GM12801 (cell line): ENCODE results near the gene FARSA.

Experiments used
- CTCF ChIP-seq: IDR thresholded peaks from one replicate; pipeline ENCODE4 v1.5.1; 2011; ENCODE audit warnings: control low read depth; ENCODE audit not compliant: insufficient read length; ENCODE audit errors: extremely low read depth

FARSA gene

GRCh38 chr19:12949363-12950283 lies 16.1 kb upstream of the FARSA start:
- no peak for TF ChIP-seq CTCF

DNA sequence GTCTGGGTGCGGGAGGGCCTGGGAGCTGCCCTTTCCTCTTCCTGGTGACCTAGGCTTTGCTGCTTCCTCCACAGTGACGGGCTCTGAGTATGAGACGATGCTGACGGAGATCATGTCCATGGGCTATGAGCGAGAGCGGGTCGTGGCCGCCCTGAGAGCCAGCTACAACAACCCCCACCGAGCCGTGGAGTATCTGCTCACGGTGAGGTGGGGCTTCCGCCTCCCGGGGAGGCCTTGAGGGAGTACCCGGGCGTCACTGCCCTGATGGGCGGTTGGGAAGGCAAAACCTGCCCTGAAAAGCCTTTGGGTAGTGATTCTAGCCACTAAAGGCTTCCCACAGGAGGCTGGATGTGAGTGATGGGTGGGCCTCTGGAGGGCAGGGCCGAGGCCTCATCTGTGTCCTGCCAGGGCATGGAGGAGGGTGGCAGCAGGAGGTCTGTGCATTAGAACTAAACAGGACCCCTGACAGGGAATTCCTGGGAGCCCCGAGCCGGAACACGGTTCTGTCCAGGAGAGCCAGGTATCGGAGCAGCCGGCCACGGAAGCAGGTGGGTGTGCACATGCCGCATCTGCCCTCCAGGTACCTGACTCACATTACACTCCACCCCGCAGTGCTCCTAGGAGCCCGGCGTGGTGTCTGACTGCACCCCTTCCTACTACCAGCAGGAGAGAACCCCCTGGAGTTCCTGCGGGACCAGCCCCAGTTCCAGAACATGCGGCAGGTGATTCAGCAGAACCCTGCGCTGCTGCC lies 15.3 kb upstream of the FARSA start:
- TF ChIP-seq CTCF: no peak

GRCh38 chr19:12947702-12948611 lies 14.4 kb upstream of the FARSA start:
- TF ChIP-seq CTCF: no peak

GRCh38 chr19:12946731-12947496 lies 13.4 kb upstream of the FARSA start:
- no peak for TF ChIP-seq CTCF

DNA sequence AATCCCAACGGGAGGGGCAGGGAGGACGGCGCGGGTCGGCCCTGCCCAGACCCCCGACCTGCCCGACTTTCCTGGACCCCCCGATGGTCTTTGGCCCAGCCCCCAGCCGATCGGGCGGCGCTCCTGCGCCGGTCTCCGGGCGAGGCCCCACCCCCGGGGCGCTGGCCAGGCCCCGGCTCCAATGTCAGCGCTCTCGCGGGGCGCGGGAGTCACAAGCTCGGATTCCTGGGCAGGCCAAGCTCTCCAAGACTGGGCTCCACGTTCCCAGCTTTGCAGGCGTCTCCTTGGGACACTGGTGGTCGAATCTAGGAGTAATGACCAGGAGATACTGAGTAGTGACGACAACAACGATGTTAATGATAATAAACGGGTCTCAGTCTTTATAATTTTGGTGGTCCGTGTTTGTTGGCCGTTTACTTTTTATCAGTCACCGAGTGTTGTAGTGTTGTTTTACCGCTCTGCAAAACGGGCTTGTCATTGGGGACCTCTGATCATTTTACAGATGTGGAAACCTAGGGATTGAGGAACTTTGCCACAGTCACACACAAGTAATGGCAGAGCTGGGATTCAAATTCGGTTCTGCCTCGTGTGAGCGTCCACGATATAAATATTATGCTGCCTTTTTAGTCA lies 12.7 kb upstream of the FARSA start:
- TF ChIP-seq CTCF: no peak

- no peak for TF ChIP-seq CTCF
Measured at GRCh38 chr19:12945479-12946091, 12.1 kb upstream of the FARSA start, which contains the start of gene RAD23A. RAD23A (plus strand) TSS chr19:12945862; CDS start chr19:12945949, 87 bp downstream.
